Activated CD8-positive, alpha-beta T cell treated with anti-CD3 and anti-CD28 coated beads for 36 hours (primary cell): Measurements from ENCODE around the gene C16orf90. TPM values are rescaled to one million over a fixed set of nuclear protein-coding genes. Genes with fewer than 3 reads are reported as not detected.

Source experiments
- ATAC-seq: fragments of 200-7000 bp; cut with Tn5 transposase; one replicate; pipeline ENCODE4 v1.10.0; 2021; ENCODE audit warnings: mild to moderate bottlenecking, moderate library complexity
- CTCF ChIA-PET: fragments of 350-600 bp; sonication (Branson Sonifier 250); formaldehyde crosslinking; loops from one replicate; lab custom pipeline; 2021; ENCODE audit warnings: antibody characterized with exemption; lab: Charles Lee
- POLR2A ChIA-PET: fragments of 350-600 bp; sonication (Branson Sonifier 250); formaldehyde crosslinking; loops from one replicate; lab custom pipeline; 2021; ENCODE audit warnings: antibody characterized with exemption; lab: Charles Lee
- DNase-seq: peaks from one replicate; pipeline ENCODE4 v3.0.0-alpha.2; 2020
- H3K27ac Mint-ChIP-seq: one replicate; pipeline ENCODE4 v1.8.0; 2021; ENCODE audit warnings: mild to moderate bottlenecking, mixed read lengths
- H3K27me3 Mint-ChIP-seq: one replicate; pipeline ENCODE4 v1.8.0; 2021; ENCODE audit warnings: mixed read lengths
- H3K36me3 Mint-ChIP-seq: one replicate; pipeline ENCODE4 v1.8.0; 2021; ENCODE audit warnings: low read depth, mixed read lengths
- H3K4me1 Mint-ChIP-seq: one replicate; pipeline ENCODE4 v1.8.0; 2021; ENCODE audit warnings: low read depth, mixed read lengths
- H3K4me3 Mint-ChIP-seq: one replicate; pipeline ENCODE4 v1.8.0; 2021; ENCODE audit warnings: mild to moderate bottlenecking, moderate library complexity, mixed read lengths
- H3K9me3 Mint-ChIP-seq: one replicate; pipeline ENCODE4 v1.8.0; 2021; ENCODE audit warnings: mixed read lengths
- intact Hi-C: fragments of 100-400 bp; cut with micrococcal nuclease; formaldehyde crosslinking; loops from one replicate; pipeline ENCODE4 v1.10.0; 2022
- total RNA-seq, 2 experiments: library from RNA; stranded (reverse); gene quantifications; one replicate each; pipeline ENCODE4 v1.2.3, GENCODE V29; 2021
- TF ChIP-seq, protein P1 (sequence below): fragments of 200-600 bp; IDR thresholded peaks from one replicate; pipeline ENCODE4 v1.8.0; 2022; ENCODE audit warnings: antibody characterized with exemption, mild to moderate bottlenecking

C16orf90 gene
- total RNA-seq, 2 experiments from 2014 or later, result not detected

DNA sequence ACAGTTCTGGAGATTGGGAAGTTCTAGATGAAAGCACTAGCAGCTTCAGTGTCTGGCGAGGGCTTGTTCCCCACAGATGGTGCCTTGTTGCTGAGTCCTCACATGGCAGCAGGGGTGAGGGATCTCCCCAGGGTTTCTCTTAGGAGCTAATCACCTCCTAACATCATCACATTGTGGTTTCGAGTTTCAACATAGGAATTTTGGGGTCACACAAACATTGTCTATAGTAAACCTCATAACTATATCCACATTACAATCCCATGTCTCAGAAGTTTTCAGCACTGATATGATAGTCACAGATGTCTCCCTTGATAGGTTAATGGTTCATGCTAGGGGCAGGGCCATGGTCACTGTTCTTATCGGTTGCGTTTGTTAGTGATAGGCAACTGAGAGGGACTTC is 19.3 kb upstream of the C16orf90 start:
- POLR2A ChIA-PET, result no interaction called here
- TF ChIP-seq, protein P1, sequence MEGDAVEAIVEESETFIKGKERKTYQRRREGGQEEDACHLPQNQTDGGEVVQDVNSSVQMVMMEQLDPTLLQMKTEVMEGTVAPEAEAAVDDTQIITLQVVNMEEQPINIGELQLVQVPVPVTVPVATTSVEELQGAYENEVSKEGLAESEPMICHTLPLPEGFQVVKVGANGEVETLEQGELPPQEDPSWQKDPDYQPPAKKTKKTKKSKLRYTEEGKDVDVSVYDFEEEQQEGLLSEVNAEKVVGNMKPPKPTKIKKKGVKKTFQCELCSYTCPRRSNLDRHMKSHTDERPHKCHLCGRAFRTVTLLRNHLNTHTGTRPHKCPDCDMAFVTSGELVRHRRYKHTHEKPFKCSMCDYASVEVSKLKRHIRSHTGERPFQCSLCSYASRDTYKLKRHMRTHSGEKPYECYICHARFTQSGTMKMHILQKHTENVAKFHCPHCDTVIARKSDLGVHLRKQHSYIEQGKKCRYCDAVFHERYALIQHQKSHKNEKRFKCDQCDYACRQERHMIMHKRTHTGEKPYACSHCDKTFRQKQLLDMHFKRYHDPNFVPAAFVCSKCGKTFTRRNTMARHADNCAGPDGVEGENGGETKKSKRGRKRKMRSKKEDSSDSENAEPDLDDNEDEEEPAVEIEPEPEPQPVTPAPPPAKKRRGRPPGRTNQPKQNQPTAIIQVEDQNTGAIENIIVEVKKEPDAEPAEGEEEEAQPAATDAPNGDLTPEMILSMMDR, result no peak
- Mint-ChIP-seq H3K4me1 (peaks cover 25% of the 10 kb centered on the region), H3K9me3 (no peaks in the 10 kb centered on the region), H3K27me3 (no peaks in the 10 kb centered on the region), H3K36me3 (peaks cover 25% of the 10 kb centered on the region), H3K27ac (no peak overlapping the region), H3K4me3 (no peak overlapping the region)
- CTCF ChIA-PET, result interaction anchor here (1.0 to 1.2 kb wide), 2 partner anchors 9 to 14 kb away, joined by 3 read pairs; no protein-coding TSS in a partner anchor
- intact Hi-C loops, result no loop called here
- DNase-seq (no peak), ATAC-seq (no peak)

DNA sequence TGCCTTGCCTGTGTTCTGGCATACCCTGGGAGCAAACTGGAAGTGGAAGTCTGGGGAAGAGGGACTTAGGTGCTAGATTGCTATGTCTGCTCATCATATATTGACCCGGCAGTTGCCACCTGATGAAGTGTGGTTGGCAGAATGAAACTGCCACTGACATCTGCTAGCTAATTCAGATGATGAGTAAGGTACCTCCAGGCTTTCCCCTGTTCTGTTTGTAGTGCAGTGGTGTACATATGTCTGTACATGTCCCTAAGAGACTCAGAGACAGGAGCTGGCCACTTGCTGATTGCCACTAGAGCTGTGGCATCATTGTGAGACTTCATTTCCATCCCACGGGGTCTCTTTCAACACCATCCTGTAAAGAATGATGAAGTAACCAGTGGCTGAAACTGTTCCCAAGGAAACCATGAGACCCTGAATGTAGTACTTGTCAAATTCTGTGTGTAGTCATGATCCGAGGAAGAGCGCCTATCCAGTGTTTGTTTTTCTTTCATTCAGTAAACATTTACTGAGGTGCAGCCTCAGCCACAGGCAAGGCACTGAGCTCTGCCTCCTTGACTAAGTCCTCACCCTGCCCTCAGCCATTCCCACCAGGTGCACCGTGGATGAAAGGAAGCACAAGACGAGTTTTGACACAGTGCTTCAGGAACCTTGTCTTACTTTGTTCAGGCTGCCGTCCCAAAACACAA is 18.7 kb upstream of the C16orf90 start:
- POLR2A ChIA-PET, result no interaction called here
- ATAC-seq, result peak; percentile 63
- H3K27me3 Mint-ChIP-seq, result no peaks in the 10 kb centered on the region

DNA sequence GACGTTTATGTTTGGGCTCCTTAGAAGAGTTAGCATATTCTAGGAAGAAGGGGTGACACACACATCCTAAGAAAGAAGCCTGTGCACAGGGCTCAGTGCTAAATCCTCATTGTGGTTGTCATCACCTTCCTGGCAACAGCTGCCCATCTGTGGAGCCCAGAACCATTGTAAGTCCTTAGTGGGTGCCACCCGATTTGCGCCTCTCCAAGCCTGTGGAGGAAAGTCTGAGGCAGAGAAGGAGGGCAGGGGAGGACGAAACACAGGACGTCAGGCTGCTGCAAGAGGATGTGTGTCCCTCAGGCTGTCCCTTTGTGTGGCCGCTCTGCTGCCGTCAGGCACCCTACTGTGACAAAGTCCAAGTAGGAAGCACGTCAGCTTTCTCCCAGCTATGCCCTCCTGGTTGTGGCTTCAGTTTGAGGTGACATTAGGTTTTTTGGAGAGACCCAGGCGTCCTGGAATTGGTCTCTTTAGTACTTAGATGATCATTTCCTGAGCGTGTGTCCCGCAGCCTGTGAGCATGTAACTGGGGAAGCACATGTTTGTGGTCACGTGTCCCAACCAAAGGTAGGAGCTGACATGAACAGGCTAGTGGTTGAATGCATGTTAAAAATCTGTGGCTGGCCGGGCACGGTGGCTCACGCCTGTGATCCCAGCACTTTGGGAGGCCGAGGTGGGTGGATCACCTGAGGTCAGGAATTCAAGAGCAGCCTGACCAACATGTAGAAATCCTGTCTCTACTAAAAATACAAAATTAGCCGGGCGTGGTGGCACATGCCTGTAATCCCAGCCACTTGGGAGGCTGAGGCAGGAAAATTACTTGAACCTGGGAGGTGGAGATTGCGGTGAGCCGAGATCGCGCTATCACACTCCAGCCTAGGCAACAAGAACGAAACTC is 16.2 kb upstream of the C16orf90 start:
- DNase-seq (no peak), ATAC-seq (no peak)
- Mint-ChIP-seq H3K9me3 (no peaks in the 10 kb centered on the region), H3K27me3 (no peaks in the 10 kb centered on the region), H3K4me3 (no peak overlapping the region), H3K27ac (peak overlapping the region; percentile 86), H3K4me1 (peaks cover 43% of the 10 kb centered on the region), H3K36me3 (peaks cover 42% of the 10 kb centered on the region)
- TF ChIP-seq, protein P1, result no peak
- ChIA-PET POLR2A (no interaction called here), CTCF (interaction anchor here (0.9 kb wide), 1 partner anchor 13 kb away, joined by 3 read pairs; no protein-coding TSS in a partner anchor)
- intact Hi-C loops, result no loop called here

More for the DNA sequence above, 18.7 kb upstream of the C16orf90 start:
- H3K27ac Mint-ChIP-seq, result peak overlapping the region; percentile 50
- TF ChIP-seq, protein P1, result no peak
- peak; percentile 32 for DNase-seq
- H3K36me3 Mint-ChIP-seq, result peaks cover 30% of the 10 kb centered on the region
- no peak overlapping the region for H3K4me3 Mint-ChIP-seq
- H3K9me3 Mint-ChIP-seq, result no peaks in the 10 kb centered on the region
- peaks cover 31% of the 10 kb centered on the region for H3K4me1 Mint-ChIP-seq
- intact Hi-C loops, result no loop called here
- CTCF ChIA-PET, result interaction anchor here (1.0 to 1.2 kb wide), 2 partner anchors 13 to 14 kb away, joined by 3 to 7 read pairs; no protein-coding TSS in a partner anchor

DNA sequence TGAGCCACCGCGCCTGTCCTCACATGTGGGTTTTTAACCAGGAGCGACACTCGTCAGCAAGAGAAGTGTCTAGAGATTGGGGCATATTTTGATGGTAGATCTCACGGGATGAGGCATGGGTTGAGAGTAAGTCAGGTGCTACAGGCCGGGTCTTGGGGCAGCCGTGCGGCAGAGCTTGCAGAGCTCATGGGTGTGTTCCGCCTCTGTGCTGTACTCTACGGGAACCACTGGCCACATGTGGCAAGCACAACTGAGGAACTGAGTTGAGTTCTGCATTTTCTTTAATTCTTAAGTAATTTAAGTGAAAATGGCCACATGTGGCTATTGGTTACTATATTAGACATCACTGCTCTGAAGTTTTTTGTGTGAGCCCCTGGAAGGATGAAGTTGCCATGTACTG is 15.1 kb upstream of the C16orf90 start:
- Mint-ChIP-seq H3K4me1 (peaks cover 51% of the 10 kb centered on the region), H3K4me3 (no peak overlapping the region), H3K36me3 (peaks cover 49% of the 10 kb centered on the region), H3K27ac (peak overlapping the region; percentile 86), H3K9me3 (no peaks in the 10 kb centered on the region), H3K27me3 (no peaks in the 10 kb centered on the region)
- DNase-seq, result no peak
- intact Hi-C loops, result no loop called here
- POLR2A ChIA-PET, result interaction anchor here (0.9 to 1.4 kb wide), 3 partner anchors 9 to 246 kb away, joined by 3 read pairs; partner anchors contain the start of gene CLUAP1
- TF ChIP-seq, protein P1, result no peak
- ATAC-seq, result no peak
- CTCF ChIA-PET, result interaction anchor here (1.0 kb wide), 1 partner anchor 8 kb away, joined by 3 read pairs; no protein-coding TSS in a partner anchor
